Gastrocnemius medialis (tissue), 4 donors: ENCODE data around the gene TRIM14.

Experiments
- POLR2A ChIP-seq, 2 donors: fragments of 450-650 bp; IDR thresholded peaks; one replicate each; pipeline ENCODE4 v1.6.1; 2017; ENCODE audit warnings: antibody characterized with exemption in 2 of 2, mild to moderate bottlenecking in 2 of 2, moderate library complexity in 2 of 2
- TF ChIP-seq, protein P1 (sequence below), 5 experiments: fragments of 450-650 bp in 3 of 5; fragments of 200-600 bp in 2 of 5; sonication (generic) in 2 of 5; IDR thresholded peaks in 4 of 5; conservative IDR thresholded peaks in 1 of 5; 1 replicate in 4 of 5; 2 replicates in 1 of 5; pipeline ENCODE4 v1.5.1; 2016 to 2019; ENCODE audit warnings: antibody characterized with exemption in 5 of 5, mild to moderate bottlenecking in 3 of 5, moderate library complexity in 3 of 5

DNA sequence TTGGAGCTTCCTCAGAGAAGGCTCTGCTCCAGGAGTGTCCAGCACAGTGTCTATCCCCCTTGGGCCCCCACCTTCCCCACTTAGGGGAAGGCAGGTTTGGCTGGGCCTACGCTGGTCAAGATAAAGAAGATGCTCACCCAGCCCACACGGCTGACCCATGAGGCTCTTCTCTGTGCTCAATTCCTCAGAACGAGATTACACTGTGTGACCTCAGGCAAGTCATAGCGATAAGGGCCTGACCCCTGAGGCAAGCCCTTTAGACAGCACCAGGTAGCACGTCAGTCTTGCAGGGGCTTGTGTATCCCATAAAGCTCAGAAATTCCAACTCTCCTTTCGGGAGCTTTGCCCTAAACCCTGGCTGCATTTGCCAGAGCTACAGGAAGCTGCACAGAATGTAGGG lies 40.8 kb upstream of the TRIM14 start:
- TF ChIP-seq, protein P1, sequence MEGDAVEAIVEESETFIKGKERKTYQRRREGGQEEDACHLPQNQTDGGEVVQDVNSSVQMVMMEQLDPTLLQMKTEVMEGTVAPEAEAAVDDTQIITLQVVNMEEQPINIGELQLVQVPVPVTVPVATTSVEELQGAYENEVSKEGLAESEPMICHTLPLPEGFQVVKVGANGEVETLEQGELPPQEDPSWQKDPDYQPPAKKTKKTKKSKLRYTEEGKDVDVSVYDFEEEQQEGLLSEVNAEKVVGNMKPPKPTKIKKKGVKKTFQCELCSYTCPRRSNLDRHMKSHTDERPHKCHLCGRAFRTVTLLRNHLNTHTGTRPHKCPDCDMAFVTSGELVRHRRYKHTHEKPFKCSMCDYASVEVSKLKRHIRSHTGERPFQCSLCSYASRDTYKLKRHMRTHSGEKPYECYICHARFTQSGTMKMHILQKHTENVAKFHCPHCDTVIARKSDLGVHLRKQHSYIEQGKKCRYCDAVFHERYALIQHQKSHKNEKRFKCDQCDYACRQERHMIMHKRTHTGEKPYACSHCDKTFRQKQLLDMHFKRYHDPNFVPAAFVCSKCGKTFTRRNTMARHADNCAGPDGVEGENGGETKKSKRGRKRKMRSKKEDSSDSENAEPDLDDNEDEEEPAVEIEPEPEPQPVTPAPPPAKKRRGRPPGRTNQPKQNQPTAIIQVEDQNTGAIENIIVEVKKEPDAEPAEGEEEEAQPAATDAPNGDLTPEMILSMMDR (IDR thresholded peaks at IDR 0.05 in 4 of 5, conservative IDR thresholded peaks at IDR 0.05 in 1 of 5), result no peak
- no peak for TF ChIP-seq POLR2A (IDR thresholded peaks at IDR 0.05)
